Breast epithelium (tissue), 4 donors: ENCODE measurements around the gene JTB. TPM values are rescaled to one million over a fixed set of nuclear protein-coding genes. Genes with fewer than 3 reads are reported as not detected.
A peak's percentile ranks its signal among the peaks of the same experiment; 100 is the strongest.

Experiments
- DNase-seq, 2 donors: peaks; one replicate each; pipeline ENCODE4 v3.0.0-alpha.2; 2019; ENCODE audit warnings: low spot score in 2 of 2
- H3K27ac ChIP-seq, 2 donors: fragments of 200-600 bp; sonication (generic) in 1 of 2; one replicate each; pipeline ENCODE4 v1.5.1; 2016 to 2019; ENCODE audit warnings: mild to moderate bottlenecking in 1 of 2
- H3K27me3 ChIP-seq, 2 donors: fragments of 200-600 bp; sonication (generic) in 1 of 2; one replicate each; pipeline versions ENCODE4 v1.5.1 to v1.6.0; 2017 to 2019; ENCODE audit warnings: control low read depth in 1 of 2, mild to moderate bottlenecking in 1 of 2
- H3K36me3 ChIP-seq: fragments of 200-600 bp; one replicate; pipeline ENCODE4 v1.5.1; 2019
- H3K4me1 ChIP-seq, 2 donors: fragments of 200-600 bp; sonication (generic); one replicate each; pipeline ENCODE4 v1.5.1; 2016 to 2019; ENCODE audit warnings: control low read depth in 1 of 2
- H3K4me3 ChIP-seq, 3 donors: fragments of 200-600 bp; sonication (generic); 1 replicate in 2 of 3; 2 replicates in 1 of 3; pipeline ENCODE4 v1.5.1; 2016 to 2019; ENCODE audit warnings: mild to moderate bottlenecking in 3 of 3, moderate library complexity in 2 of 3
- H3K9me3 ChIP-seq, 2 donors: fragments of 200-600 bp; sonication (generic) in 1 of 2; one replicate each; pipeline ENCODE4 v1.5.1; 2016 to 2019; ENCODE audit warnings: control low read depth in 1 of 2
- CTCF ChIP-seq, 3 donors: fragments of 450-650 bp; IDR thresholded peaks; one replicate each; pipeline ENCODE4 v1.5.1; 2016 to 2017; ENCODE audit warnings: antibody characterized with exemption in 3 of 3, mild to moderate bottlenecking in 3 of 3, moderate library complexity in 3 of 3
- POLR2A ChIP-seq: fragments of 450-650 bp; IDR thresholded peaks from one replicate; pipeline ENCODE4 v1.6.1; 2016; ENCODE audit warnings: antibody characterized with exemption, mild to moderate bottlenecking, moderate library complexity
- POLR2AphosphoS5 ChIP-seq, 3 donors: sonication (generic); formaldehyde crosslinking; IDR thresholded peaks; one replicate each; pipeline ENCODE4 v1.6.1; 2017; ENCODE audit warnings: antibody characterized with exemption in 3 of 3
- intact Hi-C: fragments of 100-400 bp; cut with DNase I; formaldehyde crosslinking; loops from one replicate; pipeline ENCODE4 v1.15.1; 2023; ENCODE audit warnings: low total_unique reads
- total RNA-seq, 3 donors: library from RNA; depleted of rRNA; stranded (reverse); fragments of >200 nt; gene quantifications; one replicate each; pipeline ENCODE4 v1.1.0, GENCODE V29; 2016

The JTB gene
- total RNA-seq, 3 donors from 2014 or later, result 237 to 315 (median 268) TPM

- intact Hi-C loops, result loop anchor here (10.0 kb wide), 1 partner anchor 182 kb away; no protein-coding TSS in a partner anchor
- Histone ChIP-seq H3K9me3 (no peaks in the 10 kb centered on the region), H3K36me3 (no peaks in the 10 kb centered on the region), H3K27me3 (no peaks in the 10 kb centered on the region), H3K4me3 (peak overlapping the region; percentile 73 to 83 (median 81)), H3K27ac (peak overlapping the region; percentile 91 to 92), H3K4me1 (peaks cover 0 to 5% of the 10 kb centered on the region in 2 donors)
- TF ChIP-seq POLR2AphosphoS5 (IDR thresholded peaks at IDR 0.05) (no peak), POLR2A (no peak), CTCF (IDR thresholded peaks at IDR 0.05) (no peak)
- no peak for DNase-seq
Measured at GRCh38 chr1:153976819-153977249, 640 bp downstream of the JTB start.

- Histone ChIP-seq H3K9me3 (no peaks in the 10 kb centered on the region), H3K4me1 (peaks cover 5 to 8% of the 10 kb centered on the region in 2 donors), H3K4me3 (no peak overlapping the region), H3K27ac (no peak overlapping the region), H3K27me3 (no peaks in the 10 kb centered on the region), H3K36me3 (no peaks in the 10 kb centered on the region)
- intact Hi-C loops, result loop anchor here (10.0 kb wide), 1 partner anchor 179 kb away; no protein-coding TSS in a partner anchor
- no peak for DNase-seq
- no peak for TF ChIP-seq POLR2A
- no peak for TF ChIP-seq POLR2AphosphoS5 (IDR thresholded peaks at IDR 0.05)
- no peak for TF ChIP-seq CTCF (IDR thresholded peaks at IDR 0.05)
Measured at GRCh38 chr1:153973525-153973924, 3.9 kb downstream of the JTB start.

GRCh38 chr1:153973071-153973470 lies 4.4 kb downstream of the JTB start:
- Histone ChIP-seq H3K4me3 (no peak overlapping the region), H3K27me3 (no peaks in the 10 kb centered on the region), H3K9me3 (no peaks in the 10 kb centered on the region), H3K27ac (no peak overlapping the region), H3K4me1 (peaks cover 5 to 10% of the 10 kb centered on the region in 2 donors), H3K36me3 (no peaks in the 10 kb centered on the region)
- intact Hi-C loops, result loop anchor here (10.0 kb wide), 1 partner anchor 178 kb away; no protein-coding TSS in a partner anchor
- TF ChIP-seq POLR2A, result no peak
- TF ChIP-seq POLR2AphosphoS5 (IDR thresholded peaks at IDR 0.05), result no peak
- TF ChIP-seq CTCF (IDR thresholded peaks at IDR 0.05), result no peak
- no peak for DNase-seq

GRCh38 chr1:153970346-153970745 lies 7.1 kb downstream of the JTB start:
- H3K4me1 ChIP-seq, result peaks cover 0 to 18% of the 10 kb centered on the region in 2 donors
- no peak overlapping the region for H3K27ac ChIP-seq
- H3K27me3 ChIP-seq, result no peaks in the 10 kb centered on the region
- no peak for TF ChIP-seq POLR2A
- no peak for TF ChIP-seq CTCF (IDR thresholded peaks at IDR 0.05)
- TF ChIP-seq POLR2AphosphoS5 (IDR thresholded peaks at IDR 0.05), result no peak
- DNase-seq, result no peak
- no peaks in the 10 kb centered on the region for H3K9me3 ChIP-seq
- no peak overlapping the region for H3K4me3 ChIP-seq
- no peaks in the 10 kb centered on the region for H3K36me3 ChIP-seq
- intact Hi-C loops, result loop anchor here (10.0 kb wide), 1 partner anchor 176 kb away; no protein-coding TSS in a partner anchor

GRCh38 chr1:153968972-153969371 lies 8.5 kb downstream of the JTB start:
- H3K9me3 ChIP-seq, result no peaks in the 10 kb centered on the region
- peaks cover 0 to 18% of the 10 kb centered on the region in 2 donors for H3K4me1 ChIP-seq
- no peak for DNase-seq
- TF ChIP-seq POLR2AphosphoS5 (IDR thresholded peaks at IDR 0.05), result no peak
- H3K27ac ChIP-seq, result peak overlapping the region; percentile 83 to 88
- H3K4me3 ChIP-seq, result peak overlapping the region in 2 of 3 donors; percentile 66 to 72
- H3K36me3 ChIP-seq, result no peaks in the 10 kb centered on the region
- intact Hi-C loops, result no loop called here
- H3K27me3 ChIP-seq, result no peaks in the 10 kb centered on the region
